Activated T-cell treated with anti-CD3 and anti-CD28 coated beads for 1 hour (primary cell): Measurements from ENCODE around the gene PPIB.

ENCODE experiments used
- DNase-seq: peaks from one replicate; pipeline ENCODE4 v3.0.0-alpha.2; 2020; ENCODE audit warnings: low read depth

PPIB gene

GRCh38 chr15:64162869-64163658 lies at the start of gene PPIB:
PPIB (minus strand) TSS chr15:64163022; CDS start chr15:64162986, 36 bp downstream.
- DNase-seq: peak; percentile 92

GRCh38 chr15:64211696-64212095 lies 48.9 kb upstream of the PPIB start:
- no peak for DNase-seq

DNA sequence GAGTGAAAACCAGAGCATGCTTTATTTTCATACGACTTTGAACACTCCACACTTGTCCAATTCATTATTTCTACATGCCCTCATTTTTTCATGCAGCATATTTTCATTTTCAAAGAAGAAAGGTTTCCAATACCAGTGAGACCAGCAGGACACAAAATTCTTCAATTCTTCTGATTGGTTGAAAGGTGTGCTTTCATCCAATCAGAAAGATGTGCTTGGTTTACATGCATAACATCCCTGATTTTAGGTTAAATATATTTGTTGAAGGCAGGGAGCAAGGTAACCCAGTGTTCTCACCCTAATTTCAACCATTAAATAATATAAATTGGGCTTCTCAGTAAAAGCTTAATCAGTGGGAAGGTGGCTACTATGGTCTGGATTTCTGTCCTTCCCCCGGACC lies 47.5 kb upstream of the PPIB start:
- DNase-seq: no peak

DNA sequence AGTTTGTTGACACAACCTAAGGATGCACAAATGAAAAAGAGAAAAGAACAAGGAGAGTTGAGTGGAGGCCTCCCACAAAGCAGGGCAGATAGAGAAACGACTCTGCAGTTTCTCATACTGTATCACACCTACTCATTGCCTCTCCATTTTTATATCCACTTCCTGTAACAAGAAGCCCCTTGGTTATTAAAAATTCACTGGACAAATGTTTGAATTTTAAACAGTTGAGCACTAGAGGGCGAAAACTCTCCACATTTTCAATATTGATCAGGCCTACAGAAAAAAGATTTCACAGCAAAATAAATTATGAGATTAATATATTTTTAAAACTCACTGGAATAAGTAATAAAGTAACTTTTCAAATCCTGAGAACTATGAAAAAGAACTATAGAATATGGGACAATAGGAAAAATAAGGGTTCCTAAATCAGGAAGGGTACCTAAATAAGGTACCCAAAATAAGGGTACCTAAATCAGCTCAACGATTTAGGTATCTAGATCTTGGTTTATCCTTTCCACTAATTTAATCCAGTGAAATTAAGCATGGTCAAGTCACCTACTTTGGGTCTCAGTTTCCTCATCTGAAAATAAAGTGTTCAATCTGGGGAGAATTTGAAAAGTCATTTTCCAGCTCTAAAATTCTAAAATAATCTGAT lies 47.0 kb upstream of the PPIB start:
- no peak for DNase-seq

DNA sequence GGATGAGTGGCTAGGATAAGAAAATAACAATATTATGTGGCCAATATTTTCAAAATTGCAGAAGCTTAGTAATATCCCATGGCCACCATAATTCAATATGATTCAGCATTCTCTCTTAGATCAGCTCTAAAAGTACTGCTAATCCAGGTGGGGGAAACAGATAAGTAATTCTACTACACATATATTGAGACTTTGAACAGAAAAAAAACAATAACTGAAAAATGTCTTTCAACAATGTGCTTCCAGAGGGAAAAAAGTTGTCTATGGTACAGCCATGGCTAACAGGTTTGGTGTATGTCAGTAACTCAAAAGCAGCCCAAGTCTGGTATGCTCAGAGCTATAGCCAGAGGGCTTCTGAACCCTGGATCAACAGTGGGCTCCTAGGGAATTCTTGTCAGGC lies 42.4 kb upstream of the PPIB start:
- no peak for DNase-seq

DNA sequence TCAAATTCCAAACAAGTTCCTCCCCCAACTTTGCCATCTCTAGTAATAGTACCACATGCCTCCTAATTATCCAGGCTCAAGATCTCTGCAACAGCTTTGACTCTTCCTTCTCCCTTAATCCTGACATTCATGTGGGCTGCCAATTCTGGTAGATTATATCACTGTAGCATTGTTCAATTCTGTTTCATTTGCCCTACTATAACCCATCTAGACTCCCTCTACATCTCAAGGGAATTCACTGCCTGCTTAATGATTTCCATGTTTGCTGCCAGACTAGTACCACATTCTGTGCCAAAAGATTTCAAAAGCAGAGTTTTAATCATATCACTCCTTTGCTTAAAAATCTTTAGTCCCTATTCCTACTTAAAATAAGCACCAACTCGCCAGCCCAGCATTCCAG lies 34.6 kb upstream of the PPIB start:
- no peak for DNase-seq

- DNase-seq: no peak
Measured at GRCh38 chr15:64193971-64194370, 31.1 kb upstream of the PPIB start.

DNA sequence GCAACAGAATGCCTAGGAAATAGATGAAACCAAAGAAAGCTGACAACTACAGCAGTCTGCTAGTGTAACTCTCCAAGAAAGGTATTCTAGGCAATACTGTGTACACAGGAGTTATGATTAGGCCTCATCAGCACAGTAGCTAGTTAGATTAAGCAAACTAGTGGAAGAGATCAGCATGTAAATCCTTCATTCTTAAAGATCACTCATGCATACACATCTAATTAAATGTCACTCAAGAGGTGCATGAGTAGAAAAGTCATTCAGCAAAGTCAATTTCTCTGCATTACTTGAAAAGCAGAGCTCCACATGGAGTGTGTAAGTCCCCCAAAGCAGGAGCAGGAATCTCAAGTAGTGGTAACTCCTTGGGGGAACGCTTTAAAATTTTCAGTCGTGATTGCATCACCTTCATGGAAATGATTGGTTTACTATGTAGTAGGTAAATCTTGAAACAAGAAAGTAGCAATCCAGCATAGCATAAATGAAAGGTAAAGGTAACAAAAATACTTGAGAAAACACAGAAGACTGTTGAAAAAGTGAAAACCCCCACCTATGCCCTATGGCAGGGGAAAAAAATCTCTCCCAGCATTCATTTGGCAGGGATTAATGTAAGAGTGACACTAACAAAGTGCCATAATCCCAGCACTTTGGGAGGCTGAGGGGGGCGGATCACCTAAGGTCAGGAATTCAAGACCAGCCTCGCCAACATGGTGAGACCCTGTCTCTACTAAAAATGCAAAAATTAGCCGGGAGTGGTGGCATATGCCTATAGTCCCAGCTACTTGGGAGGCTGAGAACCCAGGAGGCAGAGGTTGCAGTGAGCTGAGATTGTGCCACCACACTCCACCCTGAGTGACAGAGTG lies 29.4 kb upstream of the PPIB start:
- DNase-seq: no peak

GRCh38 chr15:64187396-64188191 lies 24.8 kb upstream of the PPIB start:
- no peak for DNase-seq

DNA sequence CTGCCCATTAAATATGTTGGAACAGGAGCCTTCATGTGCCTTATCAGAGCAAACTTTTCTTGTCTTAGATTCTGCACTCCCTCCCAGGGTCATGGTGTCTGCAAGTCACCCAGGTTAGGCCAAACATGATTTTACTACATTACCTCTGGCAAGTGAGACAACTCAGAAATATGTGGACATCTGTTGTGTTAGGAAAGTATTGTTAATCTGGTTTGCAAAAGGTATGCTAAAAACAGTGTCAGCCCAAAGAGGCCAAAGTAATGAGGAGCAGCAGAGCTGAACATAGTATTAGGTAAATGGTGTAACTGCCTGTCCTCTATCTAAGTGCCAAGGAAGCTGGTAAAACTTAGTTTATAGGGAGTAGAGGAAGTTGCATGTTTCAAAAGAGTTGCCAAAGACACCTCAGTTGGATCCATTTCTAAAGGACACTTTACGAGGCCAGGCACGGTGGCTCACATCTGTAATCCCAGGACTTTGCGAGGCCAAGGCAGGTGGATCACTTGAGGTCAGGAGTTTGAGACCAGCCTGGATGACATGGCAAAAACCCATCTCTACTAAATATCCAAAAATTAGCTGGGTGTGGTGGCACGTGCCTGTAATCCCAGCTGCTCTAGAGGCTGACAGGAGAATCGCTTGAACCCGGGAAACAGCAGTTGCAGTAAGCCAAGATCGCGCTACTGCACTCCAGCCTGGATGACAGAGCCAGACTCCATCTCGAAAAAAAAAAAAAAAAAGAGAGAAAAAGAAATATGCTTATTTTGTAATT lies 22.5 kb upstream of the PPIB start:
- no peak for DNase-seq

DNA sequence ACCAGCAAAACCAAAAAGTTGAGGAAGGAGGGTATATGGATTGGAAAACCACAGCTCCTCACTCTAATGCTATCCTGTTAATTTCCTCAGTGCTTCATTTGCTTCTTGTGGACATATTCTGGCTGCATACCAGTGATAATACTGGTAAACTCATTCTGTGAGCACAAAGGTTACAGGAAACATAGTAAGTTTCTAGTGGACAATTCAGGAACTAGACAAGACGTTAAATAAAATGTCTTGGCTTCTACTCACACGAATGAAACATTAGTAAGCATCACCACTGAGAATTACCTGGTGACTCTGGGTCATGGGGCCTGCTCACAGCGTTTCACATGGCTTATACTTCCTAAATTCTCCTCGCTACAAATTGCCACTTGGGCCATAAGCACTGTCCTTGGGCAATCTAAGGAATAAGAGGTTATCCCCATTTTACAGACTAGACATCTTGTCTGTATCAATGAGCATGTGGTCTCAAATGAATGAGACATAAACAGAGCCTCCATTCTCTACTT lies 20.1 kb upstream of the PPIB start:
- DNase-seq: no peak

- DNase-seq: no peak
Measured at GRCh38 chr15:64180235-64180824, 17.5 kb upstream of the PPIB start.

- DNase-seq: no peak
Measured at GRCh38 chr15:64166102-64166890, 3.5 kb upstream of the PPIB start.

- DNase-seq: no peak
Measured at GRCh38 chr15:64164436-64164835, 1.6 kb upstream of the PPIB start.

- DNase-seq: no peak
Measured at GRCh38 chr15:64163659-64164362, 989 bp upstream of the PPIB start.

DNA sequence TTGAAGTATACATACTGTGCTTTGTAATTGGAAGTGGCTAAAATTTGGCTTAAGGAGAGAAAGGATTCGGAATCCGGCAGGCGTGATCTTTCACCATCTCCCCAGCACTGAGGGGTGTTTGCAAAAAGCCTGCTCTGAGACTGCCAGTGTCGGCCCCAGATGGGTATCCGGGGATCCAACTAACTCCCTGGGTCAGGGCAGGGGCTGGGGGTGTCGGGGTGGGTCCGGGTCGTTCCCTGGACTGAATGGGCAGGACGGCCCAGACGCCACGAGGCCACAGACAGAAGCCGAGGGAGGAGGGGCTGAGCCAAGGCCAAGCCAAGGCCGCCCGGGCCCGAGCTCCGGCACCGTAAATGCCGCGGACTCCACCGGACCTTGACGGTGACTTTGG lies 349 bp downstream of the PPIB start:
- no peak for DNase-seq

DNA sequence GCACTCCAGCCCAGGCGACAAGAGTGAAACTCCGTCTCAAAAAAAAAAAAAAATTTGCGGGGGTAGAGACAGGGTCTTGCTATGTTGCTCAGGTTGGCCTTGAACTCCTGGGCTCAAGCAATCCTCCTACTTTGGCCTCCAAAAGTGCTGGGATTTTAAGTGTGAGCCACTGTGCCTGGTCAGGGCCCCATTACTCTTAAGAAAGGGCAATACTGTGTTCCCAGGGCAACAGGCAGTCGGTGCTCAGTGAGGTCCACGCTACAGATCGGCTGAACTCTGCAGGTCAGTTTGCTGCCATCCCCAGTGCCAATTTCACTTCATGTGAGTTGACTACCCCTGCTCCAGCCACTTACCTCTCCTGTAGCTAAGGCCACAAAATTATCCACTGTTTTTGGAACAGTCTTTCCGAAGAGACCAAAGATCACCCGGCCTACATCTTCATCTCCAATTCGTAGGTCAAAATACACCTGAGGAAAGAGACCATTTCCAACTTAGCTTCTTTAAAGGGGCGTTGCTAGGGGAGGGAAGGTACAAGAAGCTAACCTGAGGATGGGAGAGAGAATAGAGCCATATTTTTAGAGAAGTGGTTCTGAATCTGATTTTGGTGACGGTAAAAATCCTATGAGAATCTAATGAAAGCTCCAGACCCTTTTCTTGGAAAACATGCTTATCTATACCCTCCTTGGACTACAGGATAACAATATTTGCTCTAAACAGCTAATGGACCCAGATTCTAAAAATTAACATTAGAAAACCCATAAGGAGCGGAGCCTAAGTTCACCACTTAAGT lies 939 bp downstream of the PPIB start:
- no peak for DNase-seq
